SK-N-SH treated with all-trans-retinoic acid at 6 μM for 48 hours (cell line): ENCODE data around the gene PEPD.

Experiments used
- ATAC-seq: fragments of 200-7000 bp; cut with Tn5 transposase; 3 replicates; pipeline ENCODE4 v1.9.1; 2020; ENCODE audit warnings: mild to moderate bottlenecking, moderate library complexity
- ARNTL ChIP-seq: fragments of 450-650 bp; formaldehyde crosslinking; IDR thresholded peaks from 2 replicates; pipeline ENCODE4 v1.5.0; 2020; ENCODE audit warnings: low read depth, mild to moderate bottlenecking, moderate library complexity, borderline replicate concordance
- BACH2 ChIP-seq: fragments of 250-450 bp; sonication (Bioruptor Pico); IDR thresholded peaks from 2 replicates; pipeline ENCODE4 v1.9.0; 2021; ENCODE audit warnings: mild to moderate bottlenecking, borderline replicate concordance
- CREB5 ChIP-seq: fragments of 250-450 bp; sonication (Bioruptor Pico); IDR thresholded peaks from 2 replicates; pipeline ENCODE4 v1.5.1; 2020; ENCODE audit warnings: low read depth, mild to moderate bottlenecking, moderate library complexity
- CSDC2 ChIP-seq: fragments of 250-450 bp; sonication (Bioruptor Pico); IDR thresholded peaks from 2 replicates; pipeline ENCODE4 v1.5.0; 2020; ENCODE audit warnings: mild to moderate bottlenecking, moderate library complexity
- ESRRG ChIP-seq: fragments of 250-450 bp; sonication (Bioruptor Pico); IDR thresholded peaks from 2 replicates; pipeline ENCODE4 v1.6.1; 2021; ENCODE audit warnings: mild to moderate bottlenecking
- ISL1 ChIP-seq: fragments of 250-450 bp; sonication (Bioruptor Pico); IDR thresholded peaks from 2 replicates; pipeline ENCODE4 v2.1.2; 2022; ENCODE audit warnings: mild to moderate bottlenecking, moderate library complexity
- OSR1 ChIP-seq: fragments of 250-450 bp; sonication (Bioruptor Pico); IDR thresholded peaks from 2 replicates; pipeline ENCODE4 v1.8.0; 2022; ENCODE audit warnings: moderate library complexity, mild to moderate bottlenecking, inconsistent platforms
- PATZ1 ChIP-seq: fragments of 250-450 bp; sonication (Bioruptor Pico); IDR thresholded peaks from 2 replicates; pipeline ENCODE4 v1.8.0; 2020; ENCODE audit warnings: mild to moderate bottlenecking, moderate library complexity, borderline replicate concordance
- PPARA ChIP-seq: fragments of 250-450 bp; sonication (Bioruptor Pico); IDR thresholded peaks from 2 replicates; pipeline ENCODE4 v1.5.0; 2020; ENCODE audit warnings: mild to moderate bottlenecking, borderline replicate concordance
- RARB ChIP-seq: fragments of 250-450 bp; sonication (Bioruptor Pico); IDR thresholded peaks from 2 replicates; pipeline ENCODE4 v1.8.0; 2021; ENCODE audit warnings: mild to moderate bottlenecking, moderate library complexity
- SNAI2 ChIP-seq: fragments of 250-450 bp; sonication (Bioruptor Pico); IDR thresholded peaks from 2 replicates; pipeline ENCODE4 v1.5.0; 2020; ENCODE audit warnings: mild to moderate bottlenecking, moderate library complexity
- TCF4 ChIP-seq: fragments of 250-450 bp; sonication (Bioruptor Pico); IDR thresholded peaks from 2 replicates; pipeline ENCODE4 v1.8.0; 2021; ENCODE audit warnings: mild to moderate bottlenecking, moderate library complexity, borderline replicate concordance
- TOX ChIP-seq: fragments of 250-450 bp; sonication (Bioruptor Pico); IDR thresholded peaks from 2 replicates; pipeline ENCODE4 v1.8.0; 2021; ENCODE audit warnings: mild to moderate bottlenecking, moderate library complexity, borderline replicate concordance
- TSHZ2 ChIP-seq: fragments of 250-450 bp; sonication (Bioruptor Pico); IDR thresholded peaks from 2 replicates; pipeline ENCODE4 v1.5.0; 2020; ENCODE audit warnings: mild to moderate bottlenecking, moderate library complexity
- ZC3H10 ChIP-seq: fragments of 250-450 bp; sonication (Bioruptor Pico); IDR thresholded peaks from 2 replicates; pipeline ENCODE4 v1.5.1; 2021; ENCODE audit warnings: mild to moderate bottlenecking, moderate library complexity
- ZFP3 ChIP-seq: fragments of 250-450 bp; sonication (Bioruptor Pico); IDR thresholded peaks from 2 replicates; pipeline ENCODE4 v1.5.0; 2020; ENCODE audit warnings: mild to moderate bottlenecking, moderate library complexity
- ZFP30 ChIP-seq: fragments of 450-650 bp; formaldehyde crosslinking; IDR thresholded peaks from 2 replicates; pipeline ENCODE4 v1.5.0; 2022; ENCODE audit warnings: mild to moderate bottlenecking, moderate library complexity
- ZNF565 ChIP-seq: fragments of 450-650 bp; formaldehyde crosslinking; conservative IDR thresholded peaks from 2 replicates; pipeline ENCODE4 v1.5.0; 2020; ENCODE audit warnings: low read depth, mild to moderate bottlenecking, moderate library complexity
- ZNF70 ChIP-seq: fragments of 450-650 bp; formaldehyde crosslinking; IDR thresholded peaks from 2 replicates; pipeline ENCODE4 v1.5.0; 2020; ENCODE audit warnings: mild to moderate bottlenecking, moderate library complexity
- ZNF8 ChIP-seq: fragments of 450-650 bp; formaldehyde crosslinking; IDR thresholded peaks from 2 replicates; pipeline ENCODE4 v1.5.0; 2020; ENCODE audit warnings: mild to moderate bottlenecking, moderate library complexity

The PEPD gene

DNA sequence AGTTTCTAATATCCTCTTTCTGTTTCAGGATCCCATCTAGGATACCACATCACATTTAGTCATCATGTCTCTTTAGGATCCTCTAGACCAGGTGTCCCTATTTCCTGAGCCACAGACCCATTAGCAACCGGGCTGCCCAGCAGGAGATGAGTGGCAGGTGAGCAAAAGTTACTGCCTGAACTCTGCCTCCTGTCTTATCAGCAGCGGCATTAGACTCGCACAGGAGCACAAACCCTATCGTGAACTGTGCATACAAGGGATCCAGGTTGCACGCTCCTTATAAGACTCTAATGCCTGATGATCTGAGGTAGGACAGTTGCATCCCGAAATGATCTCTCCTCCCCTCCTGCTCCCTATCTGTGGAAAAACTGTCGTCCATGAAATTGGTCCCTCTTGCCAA lies 155.9 kb downstream of the PEPD start:
- TF ChIP-seq OSR1 (CRISPR knock-in tag) (no peak), RARB (no peak), BACH2 (CRISPR knock-in tag) (no peak), TSHZ2 (CRISPR knock-in tag) (no peak), ZNF8 (CRISPR knock-in tag) (no peak)
- TF ChIP-seq, all 23 proteins: peak for 0
- ATAC-seq: no peak

- no peak for ATAC-seq
- TF ChIP-seq PATZ1 (CRISPR knock-in tag): no peak
- TF ChIP-seq ZNF70 (CRISPR knock-in tag): no peak
- no peak for TF ChIP-seq ZNF565 (CRISPR knock-in tag)
- no peak for TF ChIP-seq PPARA (CRISPR knock-in tag)
- TF ChIP-seq ZC3H10 (CRISPR knock-in tag): no peak
- TF ChIP-seq, all 23 proteins: peak for 0
Observed at GRCh38 chr19:33363476-33363875, 158.1 kb downstream of the PEPD start.

DNA sequence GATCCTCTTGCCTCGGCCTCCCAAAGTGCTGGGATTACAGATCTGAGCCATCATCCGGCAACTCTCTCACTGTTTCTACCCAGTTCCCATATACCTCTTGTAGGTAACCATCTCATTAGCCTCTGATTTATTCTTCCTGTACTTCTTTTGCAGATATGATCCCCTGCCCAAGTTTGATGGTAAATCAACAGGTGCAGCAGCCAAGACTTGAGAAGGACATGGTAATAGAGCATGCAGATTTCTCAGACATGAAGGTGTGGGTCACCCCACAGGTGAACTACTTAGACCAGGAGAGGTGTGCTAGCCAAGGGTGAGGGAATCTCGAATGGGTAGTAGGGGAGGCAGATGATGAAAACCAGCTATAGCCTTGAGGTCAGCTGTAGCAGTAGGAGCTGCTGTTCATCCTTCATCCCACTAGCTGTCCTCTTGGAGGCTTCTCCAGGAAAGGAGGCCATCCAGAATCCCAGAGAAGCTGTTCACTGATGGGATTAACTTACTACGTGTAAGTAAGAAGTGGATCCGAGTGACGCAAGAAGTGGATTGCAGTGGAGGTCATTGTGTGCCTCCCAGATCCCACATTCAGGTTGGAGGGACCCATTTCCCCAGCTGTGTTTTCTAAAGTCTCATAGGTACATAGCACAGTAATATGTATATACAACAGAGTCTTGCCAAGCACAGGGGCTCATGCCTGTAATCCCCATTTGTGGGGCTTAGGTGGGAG lies 158.9 kb downstream of the PEPD start:
- TF ChIP-seq ESRRG (CRISPR knock-in tag): no peak
- no peak for TF ChIP-seq CSDC2 (CRISPR knock-in tag)
- TF ChIP-seq SNAI2 (CRISPR knock-in tag): no peak
- TF ChIP-seq RARB: no peak
- no peak for TF ChIP-seq ZNF8 (CRISPR knock-in tag)
- TF ChIP-seq PATZ1 (CRISPR knock-in tag): no peak
- no peak for TF ChIP-seq ZFP30 (CRISPR knock-in tag)
- TF ChIP-seq ZNF70 (CRISPR knock-in tag): no peak
- TF ChIP-seq TCF4 (CRISPR knock-in tag): no peak
- no peak for TF ChIP-seq ZNF565 (CRISPR knock-in tag)
- no peak for TF ChIP-seq TOX (CRISPR knock-in tag)
- TF ChIP-seq CREB5: no peak

GRCh38 chr19:33359581-33359980 lies 162.0 kb downstream of the PEPD start:
- TF ChIP-seq ZNF70 (CRISPR knock-in tag) (no peak), PATZ1 (CRISPR knock-in tag) (no peak), ARNTL (CRISPR knock-in tag) (no peak), ZFP30 (CRISPR knock-in tag) (no peak), ISL1 (no peak), ZNF565 (CRISPR knock-in tag) (no peak), ZFP3 (no peak), PPARA (CRISPR knock-in tag) (no peak), RARB (no peak), SNAI2 (CRISPR knock-in tag) (no peak)
- no peak for ATAC-seq

More for the DNA sequence above, 158.9 kb downstream of the PEPD start:
- no peak for ATAC-seq
